Glomerular endothelial cell (primary cell): ENCODE results near the gene DPM2. TPM values are rescaled to one million over a fixed set of nuclear protein-coding genes. Genes with fewer than 3 reads are reported as not detected.

ENCODE experiments used
- DNase-seq: peaks from one replicate; pipeline ENCODE4 v3.0.0-alpha.2; 2011; ENCODE audit warnings: low read depth, low spot score; ENCODE audit errors: extremely low read depth
- total RNA-seq: library from RNA; depleted of rRNA; stranded (reverse); fragments of >200 nt; gene quantifications from 2 replicates; pipeline ENCODE4 v1.2.3, GENCODE V29; 2015

DPM2 gene
- total RNA-seq, 1 donor from 2014 or later = 19.7 TPM

DNA sequence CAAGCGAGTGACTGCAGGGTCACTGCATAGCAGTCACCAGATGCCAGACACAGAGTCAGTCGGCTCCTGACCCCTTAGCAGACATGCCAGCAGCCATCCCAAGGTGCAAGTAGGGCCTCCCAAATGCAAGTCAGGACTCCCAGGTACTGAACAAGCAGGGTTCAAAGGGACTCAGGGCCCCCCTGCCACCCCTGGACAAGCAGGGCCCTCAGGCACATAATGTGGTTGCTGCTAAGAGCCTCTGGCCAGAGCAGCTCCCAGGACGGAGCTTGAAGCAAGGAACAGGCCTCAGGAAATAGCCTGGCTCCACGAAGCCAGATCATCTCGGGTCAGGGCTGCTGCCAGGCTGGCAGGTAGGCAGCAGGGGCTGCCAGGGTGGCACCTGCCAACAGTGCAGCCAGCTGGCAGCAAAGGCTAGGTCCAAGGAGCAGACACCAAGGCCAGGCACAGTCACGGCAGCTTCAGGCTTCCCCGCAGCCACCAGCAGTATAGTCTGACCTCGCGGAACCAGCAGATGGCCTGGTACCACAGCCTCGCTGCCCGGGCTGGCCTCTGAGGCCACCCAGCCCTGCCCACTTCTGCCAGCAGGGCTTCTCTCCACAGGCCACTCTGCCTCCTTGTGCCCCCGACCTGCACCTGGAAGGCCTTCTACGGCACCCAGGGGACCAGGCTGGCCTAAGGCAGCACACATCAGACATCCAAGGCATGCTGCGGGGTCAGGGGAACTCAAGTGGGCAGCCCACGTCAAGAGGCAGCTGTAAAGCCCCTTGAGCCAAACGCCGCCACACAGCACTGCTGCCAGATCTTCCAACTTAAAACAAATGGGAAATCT lies 35.7 kb upstream of the DPM2 start:
- no peak for DNase-seq

DNA sequence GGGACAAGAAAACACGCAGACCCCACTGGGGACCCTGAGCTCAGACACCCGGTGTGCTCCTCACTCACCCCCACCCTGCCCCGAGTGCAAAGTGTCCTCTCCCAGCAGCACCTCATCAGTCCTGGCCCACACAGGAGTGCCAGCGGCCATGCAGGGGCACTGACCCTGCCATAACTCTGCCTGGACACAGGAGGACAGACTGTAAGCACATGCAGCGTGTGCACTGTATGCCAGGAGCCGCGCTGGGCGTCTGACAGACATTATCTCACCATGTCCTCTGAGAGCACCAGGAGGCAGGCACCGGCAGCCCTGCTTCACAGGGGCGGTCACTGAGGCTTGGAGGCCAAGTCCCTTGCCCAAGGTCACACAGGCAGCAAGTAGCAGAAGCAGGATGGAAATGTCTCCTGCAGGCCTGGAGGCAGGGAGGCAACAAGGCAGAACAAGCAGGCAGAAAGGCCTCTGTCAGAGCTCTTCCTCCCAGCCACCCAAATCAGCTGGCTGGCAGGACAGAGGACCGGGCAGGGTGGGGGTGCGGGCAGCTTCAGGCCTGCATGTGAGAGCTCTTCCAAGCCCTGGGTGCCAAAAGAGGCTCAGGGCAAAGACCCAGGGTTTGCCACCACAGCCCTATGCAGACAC lies 34.7 kb upstream of the DPM2 start:
- no peak for DNase-seq

DNA sequence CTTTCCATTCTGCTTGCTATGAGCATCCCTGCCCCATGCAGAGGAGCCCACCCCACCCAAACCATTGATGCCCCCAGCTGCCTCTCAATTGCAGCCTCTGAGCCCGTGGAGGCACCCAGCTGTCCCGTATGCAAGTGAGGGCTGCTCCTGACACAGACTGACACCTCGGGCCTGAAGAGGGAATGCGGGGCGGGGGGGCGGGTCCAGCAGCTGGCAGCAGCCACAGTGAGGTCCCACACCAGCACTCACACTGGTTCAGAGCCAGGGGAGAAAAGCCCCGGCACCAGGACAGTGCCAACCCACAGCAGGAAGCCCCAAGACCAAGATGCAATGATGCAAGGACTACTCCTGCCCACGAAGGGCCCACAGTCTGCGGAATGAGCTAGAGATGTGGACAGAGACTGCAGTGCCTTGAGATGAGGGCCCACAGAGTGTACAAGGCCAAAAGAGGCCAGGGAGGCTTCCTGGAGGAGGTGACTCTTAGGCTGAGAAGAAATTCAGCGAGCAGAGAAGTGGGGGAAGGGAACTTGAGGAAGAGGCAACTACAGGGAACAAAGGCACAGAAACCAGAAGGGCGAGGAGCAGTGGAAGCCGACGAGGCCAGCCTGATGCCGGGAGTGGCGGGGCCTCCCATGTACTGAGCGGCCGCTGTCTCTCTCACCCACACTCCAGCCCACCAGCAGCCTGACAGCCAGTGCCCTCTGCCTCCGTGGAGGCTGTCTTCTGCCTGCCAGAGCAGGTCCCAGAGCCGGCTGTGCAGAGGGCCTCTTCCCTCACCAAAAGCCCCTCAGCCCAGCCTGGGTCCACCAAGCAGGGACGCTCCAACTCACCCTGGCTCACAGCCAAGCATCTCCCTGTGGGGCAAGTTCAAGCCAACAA lies 33.9 kb upstream of the DPM2 start:
- DNase-seq = no peak

DNA sequence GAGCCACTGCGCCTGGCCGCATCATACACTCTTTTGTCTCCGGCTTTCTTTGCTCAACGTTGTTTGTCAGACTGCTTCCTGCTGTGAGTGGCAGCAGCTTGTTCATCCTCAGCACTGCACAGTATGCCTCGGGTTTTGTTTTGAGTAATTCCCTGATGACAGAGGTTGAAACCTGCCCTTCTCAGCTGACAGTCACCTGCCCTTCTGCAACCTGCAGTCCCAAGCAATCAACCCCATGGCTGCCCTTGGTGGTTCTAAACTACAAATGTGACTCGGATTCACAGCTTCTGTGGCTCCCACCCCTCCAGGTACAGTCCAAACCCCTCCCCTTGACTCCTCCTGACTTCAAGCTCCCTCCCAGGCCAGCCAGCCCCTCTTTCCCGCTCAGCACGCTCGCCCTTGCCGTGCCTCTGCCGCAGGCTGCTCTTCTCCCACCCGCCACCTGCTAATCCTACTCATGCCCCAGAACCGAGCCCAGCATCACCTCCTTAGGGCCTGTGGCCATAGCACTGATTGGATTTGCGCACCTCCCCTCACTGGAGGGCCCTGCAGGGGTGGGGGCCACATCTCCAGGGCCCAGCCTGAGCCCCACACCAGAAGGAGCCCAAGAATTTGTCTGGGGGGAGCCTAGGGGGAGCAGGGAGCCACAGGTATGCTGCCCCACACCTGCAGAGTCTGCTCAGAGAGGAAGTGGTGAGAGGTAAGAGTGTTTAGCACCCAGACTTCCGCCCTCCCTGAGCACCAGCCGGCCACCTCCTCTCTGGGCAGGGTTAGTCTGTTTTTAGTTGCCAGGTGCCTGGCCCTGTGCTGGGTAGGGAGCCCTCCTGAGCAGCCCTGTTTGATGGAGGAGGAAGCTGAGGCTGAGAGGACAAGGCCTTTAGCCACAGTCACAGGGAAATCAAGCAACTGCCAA lies 33.0 kb upstream of the DPM2 start:
- DNase-seq = no peak

DNA sequence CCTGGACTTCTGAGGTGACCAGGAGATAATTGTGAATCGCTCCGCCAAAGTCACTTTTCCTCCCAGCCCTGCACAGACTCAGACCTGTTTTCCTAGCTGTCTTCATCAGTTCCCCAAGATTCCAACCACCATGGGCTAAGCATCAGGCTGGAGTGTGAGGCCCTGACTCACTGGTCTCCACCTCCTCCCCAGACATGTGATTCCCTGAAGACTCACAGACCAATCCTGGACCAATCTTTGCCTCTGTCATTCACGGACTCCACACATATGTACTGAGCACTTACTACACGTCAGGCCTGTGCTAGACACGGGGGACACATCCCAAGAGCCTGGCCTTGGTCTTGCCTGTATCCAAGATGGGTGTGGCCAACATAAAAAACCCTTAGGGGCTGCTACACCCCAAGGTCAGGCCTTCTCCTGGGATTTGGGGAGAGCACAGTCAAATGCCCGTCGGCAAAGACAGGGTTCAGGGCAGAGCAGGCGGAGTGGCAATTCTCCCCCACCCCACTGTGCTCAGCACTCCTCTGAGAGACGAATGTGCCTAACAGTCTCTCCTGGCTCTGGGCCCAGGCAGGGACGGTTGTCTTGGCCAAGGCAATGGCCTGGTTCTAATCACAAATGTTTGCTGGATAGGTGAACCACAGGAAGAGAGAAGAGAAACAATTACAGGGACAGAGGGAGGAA lies 31.2 kb upstream of the DPM2 start:
- no peak for DNase-seq

DNA sequence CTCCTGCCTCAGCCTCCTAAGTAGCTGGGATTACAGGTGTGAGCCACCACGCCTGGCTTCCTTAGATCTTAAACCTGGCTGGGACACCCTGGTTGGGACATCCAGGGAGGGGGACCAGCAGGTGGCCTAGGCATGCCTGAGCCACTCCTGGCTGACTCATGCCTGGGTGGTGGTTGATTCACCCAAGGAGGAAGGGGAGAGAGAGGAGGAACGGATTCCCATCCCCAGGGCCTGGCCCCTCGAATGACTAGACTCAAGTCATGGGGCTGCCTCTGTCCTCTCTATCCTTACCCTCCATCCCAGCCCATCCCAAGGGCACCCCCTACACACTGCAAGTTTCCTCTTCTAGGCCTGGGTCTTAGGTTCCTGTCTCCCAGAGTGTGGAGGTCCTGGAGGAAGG lies 30.4 kb upstream of the DPM2 start:
- no peak for DNase-seq

DNA sequence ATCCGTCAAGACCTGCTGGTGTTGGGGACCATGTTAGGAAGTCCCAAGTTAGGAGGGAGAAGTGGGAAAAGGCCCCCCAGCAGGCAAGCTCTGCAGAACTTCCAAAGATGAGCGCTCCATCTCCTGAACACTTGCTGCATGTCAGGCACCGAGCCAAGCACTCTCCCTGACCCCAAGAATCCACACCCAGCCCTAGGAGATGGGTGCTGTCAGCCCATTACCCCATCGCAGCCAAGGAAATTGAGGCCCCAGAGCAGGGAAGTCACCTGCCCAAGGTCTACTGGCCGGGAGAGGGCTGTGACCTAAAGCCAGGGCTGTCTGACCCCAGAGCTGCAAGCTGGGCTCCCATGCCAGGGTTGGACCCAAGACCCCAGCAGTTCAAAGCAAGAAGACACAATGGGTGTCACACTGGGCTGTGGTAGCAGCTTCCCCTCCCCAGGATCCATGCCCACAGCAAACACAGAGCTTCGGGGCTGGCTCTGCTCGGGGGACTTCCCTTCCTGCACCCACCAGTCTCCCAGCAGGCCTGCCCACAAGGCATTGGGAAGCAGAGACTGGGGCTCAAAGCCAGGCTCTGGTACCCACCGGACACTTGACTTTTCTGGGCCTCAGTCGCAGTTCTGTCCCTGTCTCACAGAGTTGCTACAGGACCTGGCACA lies 29.6 kb upstream of the DPM2 start:
- no peak for DNase-seq

DNA sequence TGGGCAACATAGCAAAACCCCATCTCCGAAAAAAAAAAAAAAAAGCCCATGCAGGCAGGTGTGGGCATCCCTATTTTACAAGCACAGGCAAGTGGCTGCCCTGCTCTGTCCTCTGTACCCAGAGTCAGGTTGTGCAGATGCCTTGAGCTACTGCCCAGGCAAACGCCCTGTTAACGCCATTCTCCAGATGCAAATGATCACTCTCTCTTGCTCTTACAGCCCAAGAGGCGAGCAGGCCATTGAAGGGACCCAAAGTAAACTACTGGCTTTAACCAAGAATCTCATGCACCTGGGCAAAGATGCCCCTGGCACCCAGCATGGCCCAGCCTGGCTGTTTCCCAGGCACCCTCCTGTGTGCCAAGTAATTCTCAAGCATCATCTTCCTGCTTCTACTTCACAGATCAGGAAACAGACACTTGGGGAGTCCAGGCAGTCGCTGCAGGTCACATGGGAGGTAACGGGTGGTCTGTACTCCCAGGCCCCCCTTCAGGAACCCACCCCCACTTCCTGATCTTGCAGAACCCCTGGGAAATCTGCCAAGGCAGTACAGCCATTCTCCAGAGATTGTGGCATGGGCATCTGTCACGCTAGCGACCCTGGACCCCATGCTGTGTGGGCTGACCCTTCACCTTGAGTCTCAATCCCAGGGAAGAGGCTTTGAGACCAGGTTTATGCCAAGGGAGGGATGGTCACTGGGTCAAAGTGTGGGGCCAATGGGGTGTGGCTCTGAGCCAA lies 28.9 kb upstream of the DPM2 start:
- no peak for DNase-seq

DNA sequence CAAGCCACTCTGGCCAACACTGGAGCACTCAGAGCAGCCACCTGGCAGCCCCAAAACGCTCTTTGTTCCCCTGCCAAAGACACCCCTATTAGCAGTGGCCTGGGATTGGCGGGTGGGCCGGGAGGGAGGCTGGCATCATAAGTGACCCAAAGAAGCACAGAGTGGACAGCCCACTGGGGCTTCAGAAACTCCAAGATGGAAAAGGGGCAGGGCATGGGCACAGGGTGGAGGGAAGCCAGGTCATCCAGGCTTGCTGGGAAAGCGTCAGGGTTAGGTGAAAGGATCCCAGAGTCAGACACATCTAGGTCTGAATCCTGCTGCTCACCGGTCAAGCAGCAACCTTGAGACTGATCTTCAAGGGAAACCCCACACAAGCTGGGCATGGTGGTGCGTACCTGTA lies 28.3 kb upstream of the DPM2 start:
- no peak for DNase-seq

DNA sequence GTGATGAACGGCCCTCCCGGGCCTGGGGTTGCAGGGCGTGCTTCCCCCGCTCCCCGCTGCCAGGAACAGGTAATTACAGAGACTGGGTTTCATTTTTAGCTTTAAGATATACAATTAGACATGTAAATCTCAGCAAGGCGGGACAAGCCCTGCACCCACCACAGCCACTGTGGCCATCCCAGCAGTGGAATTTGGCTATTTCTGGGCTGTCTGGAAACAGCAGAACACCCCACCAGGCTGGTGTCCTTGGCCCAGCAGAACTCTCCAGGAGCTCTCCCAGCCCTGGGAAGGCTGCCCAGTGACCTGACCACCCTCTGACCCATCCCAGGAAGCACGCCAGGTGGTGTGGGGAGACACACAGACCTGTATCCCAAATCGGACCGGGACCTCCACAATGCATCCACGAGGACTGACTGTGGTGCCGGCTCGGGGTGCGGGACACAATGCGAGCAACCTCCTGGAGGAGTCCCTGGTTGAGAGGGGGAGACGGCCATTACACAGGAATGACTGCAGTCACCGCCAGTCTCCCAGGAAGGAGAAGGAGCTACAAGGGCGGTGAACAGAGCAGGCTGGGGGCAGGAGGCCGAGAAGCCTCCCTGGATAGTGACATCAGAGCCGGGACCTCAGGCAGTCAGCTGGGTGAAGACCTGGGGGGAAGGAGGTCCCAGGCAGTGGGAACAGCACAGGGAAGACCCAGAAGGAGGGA lies 25.9 kb upstream of the DPM2 start:
- no peak for DNase-seq

DNA sequence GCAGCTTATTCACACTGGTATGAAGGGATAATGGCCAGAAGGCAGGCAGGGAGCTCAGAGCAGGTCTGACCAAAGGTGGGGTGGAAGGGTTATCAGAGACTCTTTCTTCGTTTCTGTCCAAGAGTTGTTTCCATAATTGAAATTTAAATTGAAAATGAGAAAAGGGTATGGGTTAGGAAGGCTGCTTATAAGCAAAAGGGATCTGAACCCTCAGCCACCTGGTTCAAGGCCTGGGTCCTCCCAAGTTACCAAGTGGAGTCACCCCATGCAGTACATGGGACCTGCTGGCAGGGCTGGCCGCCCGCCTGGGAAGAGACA lies 25.3 kb upstream of the DPM2 start:
- DNase-seq = no peak

DNA sequence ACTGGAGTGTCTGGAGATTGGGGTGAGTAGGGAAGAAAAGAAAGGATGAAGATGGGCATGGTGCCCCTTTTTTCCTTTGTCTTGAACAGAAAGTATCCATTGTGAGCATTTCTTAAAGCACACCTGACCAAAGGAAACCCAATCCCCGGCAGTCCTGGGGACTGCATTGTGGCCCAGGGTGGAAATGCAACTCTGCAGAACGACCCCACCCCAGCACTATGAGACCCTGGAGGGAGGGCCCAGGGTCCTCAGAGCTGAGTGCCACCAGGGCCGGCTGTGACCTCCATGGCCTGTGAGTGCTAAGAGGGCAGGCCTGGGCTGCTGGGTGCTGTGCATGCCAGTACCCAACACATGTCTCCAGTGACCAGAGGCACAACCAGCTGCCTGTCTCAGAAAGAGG lies 24.6 kb upstream of the DPM2 start:
- no peak for DNase-seq

DNA sequence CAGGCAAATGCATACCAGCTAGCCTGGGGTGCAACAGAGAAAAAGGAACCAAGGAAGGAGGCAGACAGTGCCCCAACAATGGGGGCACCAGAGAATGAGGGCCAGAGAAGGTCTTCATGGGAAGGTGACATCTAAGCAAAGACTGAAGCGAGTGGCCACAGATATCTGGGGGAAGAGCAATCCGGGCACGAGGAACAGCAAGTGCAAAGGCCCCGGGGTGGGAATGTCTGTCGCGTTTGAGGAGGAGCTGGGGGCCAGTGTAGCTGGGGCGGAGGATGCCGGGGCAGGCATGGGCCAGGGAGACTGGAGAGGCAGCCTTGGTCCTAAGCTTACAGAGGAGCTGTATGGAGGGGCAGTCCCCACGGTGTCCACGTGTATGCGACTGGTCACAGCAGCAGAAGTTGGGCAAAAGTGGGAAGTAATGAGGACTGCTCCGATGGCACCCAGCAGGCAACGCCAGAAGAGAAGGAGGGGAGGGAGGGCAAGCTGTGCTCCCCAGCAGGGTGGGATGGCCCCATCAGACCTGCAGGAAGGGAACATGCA lies 24.0 kb upstream of the DPM2 start:
- DNase-seq = no peak

DNA sequence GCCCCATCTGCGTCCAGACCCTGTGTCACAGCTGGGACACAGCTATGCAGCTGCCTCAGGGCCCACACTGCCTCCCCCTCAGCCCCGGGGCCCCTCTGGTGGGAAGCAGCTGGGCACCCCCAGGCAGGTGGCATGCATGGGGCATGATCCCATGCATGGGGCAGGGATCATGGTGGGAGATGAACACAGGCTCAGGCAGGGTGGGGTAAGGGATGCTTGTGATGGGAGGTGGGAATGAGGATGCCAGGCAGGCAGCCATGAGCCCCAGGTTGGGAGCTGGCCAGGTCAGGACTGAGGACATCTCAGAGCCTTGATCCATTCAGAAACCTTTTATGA lies 23.5 kb upstream of the DPM2 start:
- no peak for DNase-seq

DNA sequence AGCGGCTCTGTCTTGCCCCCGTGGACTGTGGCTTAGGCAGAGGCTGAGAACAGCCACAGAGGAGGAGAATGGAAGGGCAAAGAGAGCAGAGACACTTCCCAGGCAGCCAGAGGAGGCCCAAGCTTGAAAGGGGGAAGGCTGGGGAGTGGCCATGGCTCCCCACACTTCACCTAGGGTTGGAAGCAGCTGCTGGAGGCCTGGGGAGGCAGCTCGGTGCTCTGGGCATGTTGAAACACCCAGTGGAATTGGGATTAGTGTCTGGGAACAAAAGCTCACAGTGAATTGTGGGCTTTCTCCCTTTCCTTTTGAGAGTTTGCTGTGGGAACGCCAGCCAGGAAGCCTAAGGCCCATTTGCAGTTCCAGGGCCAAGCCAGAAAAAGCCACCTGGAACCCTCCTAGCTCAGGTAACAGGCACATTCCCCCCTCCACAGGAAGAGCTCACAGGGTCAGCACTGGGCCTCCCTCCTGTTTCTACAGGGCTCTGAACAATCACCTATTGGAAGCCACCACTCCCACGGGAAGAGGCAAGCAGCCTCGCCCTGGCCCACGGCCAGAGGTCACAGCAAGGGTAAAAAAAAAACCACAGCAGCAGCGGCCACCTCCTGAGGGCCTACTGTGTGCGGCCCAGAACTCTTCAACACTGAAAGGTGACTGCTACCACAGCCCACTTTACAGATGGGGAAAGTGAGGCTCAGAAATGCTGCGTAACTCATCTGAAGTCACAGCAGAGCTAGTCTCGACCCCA lies 22.9 kb upstream of the DPM2 start:
- no peak for DNase-seq

DNA sequence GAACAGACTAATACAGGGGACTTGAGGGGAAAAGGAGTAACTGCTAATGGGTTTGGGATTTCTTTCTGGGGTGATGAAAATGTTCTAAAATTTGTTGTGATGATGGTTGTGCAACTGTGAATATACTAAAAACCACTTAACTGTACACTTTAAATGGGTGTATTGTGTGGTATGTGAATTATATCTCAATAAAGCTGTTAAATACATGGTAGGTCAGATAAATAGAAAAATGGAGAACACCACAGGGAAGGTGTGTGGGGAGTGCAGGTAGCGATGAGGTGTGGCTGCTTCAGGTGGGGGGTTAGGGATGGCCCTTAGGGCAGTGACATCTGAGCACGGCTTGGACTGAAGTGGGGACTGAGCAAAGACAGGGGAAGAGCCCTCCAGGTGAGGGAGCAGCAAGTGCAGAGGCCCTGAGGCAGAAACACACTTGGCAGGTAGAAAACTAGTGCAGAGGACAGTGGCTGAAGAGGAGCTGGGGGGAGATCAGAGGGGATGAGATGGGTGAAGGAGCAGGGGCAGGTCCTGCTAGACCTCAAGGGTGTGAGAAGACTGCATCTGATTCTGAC lies 22.3 kb upstream of the DPM2 start:
- DNase-seq = no peak

DNA sequence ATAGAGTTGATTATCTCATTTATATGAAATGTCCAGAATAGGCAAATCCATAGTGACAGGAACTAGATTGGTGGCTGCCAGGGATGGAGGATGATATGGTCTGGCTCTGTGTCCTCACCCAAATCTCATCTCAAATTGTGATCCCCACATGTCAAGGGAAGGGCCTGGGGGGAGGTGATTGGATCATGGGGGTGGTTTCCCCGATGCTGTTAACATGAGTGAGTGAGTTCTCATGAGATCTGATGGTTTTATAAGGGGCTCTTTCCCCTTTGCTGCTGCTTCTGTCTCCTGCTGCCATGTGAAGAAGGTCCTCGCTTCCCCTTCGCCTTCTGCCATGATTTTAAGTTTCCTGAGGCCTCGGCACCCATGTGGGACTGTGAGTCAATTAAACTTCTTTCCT lies 21.7 kb upstream of the DPM2 start:
- no peak for DNase-seq
